CD1c-positive myeloid dendritic cell (primary cell): ENCODE results near the gene EGLN3.
"Not testable (repeated sequence)": the region's sequence is repeated elsewhere in the genome, so short reads cannot be mapped to it uniquely, and the experiment has no call there.

ENCODE experiments used
- DNase-seq: peaks from one replicate; pipeline ENCODE4 v3.0.0-alpha.2; 2016; ENCODE audit errors: extremely low spot score

EGLN3 gene

GRCh38 chr14:33934938-33935337 lies 15.9 kb downstream of the EGLN3 start:
- DNase-seq = no peak

- no peak for DNase-seq
These were observed 16.7 kb downstream of the EGLN3 start for GRCh38 chr14:33934043-33934750.

DNA sequence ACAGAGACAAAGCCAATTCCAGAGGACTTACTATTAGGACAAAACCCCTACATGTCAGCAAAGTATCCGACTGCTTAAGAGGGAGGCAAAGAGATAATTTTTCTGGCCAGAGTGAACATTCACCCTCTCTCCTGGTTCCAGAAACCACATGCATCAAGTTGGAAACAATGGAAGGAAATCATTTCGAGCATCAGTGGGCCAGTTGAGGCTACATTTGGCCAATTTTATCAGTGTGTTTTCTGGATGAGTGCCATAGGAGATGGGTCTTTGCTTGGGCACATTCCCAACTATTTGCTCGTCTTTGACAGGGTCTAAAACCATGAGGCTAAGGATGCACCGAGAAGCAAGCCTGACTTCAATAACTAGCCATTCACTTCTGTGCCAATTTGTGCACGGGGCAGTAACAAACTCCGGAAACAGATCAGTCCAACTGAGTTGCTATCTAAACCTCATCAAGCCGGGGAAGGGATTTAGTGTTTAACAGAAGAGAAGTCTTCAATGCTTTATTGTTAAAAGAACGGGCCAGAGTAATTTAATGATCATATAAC lies 17.4 kb downstream of the EGLN3 start:
- no peak for DNase-seq

DNA sequence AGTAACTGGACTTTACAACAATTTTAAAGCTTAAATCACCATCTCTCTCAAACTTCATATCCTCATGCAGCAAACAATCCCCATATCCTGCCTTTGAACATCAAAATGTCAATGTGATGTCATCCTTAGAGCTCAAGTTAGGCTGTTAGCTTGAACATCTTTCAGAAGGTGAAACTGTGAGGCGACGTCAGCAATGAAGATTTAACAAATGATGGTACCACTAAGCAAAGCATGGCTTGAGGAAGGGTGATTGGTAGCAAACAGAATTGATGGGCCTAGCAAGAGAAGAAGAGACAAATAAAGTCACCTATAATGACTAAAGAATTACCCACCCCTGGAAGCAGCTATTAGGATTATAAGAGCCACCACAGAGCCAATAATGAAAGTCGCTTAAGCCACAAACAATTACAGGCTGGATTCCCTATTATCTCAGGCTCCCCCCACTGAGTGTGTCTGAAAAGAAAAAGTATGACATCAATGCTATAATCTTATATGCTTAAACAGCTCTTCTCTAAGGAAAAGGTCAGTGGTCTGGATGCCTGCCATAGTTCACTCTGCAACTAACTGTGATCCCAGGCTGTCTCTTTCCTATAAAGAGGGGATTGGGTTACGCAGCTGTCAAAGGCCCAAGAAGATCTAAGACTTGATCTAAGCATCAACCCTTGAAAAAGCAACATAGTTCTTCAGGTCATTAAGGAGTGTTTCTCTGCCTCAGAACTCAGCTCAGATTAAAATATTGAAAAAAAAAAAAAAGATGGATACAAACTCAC lies 18.1 kb downstream of the EGLN3 start:
- no peak for DNase-seq

DNA sequence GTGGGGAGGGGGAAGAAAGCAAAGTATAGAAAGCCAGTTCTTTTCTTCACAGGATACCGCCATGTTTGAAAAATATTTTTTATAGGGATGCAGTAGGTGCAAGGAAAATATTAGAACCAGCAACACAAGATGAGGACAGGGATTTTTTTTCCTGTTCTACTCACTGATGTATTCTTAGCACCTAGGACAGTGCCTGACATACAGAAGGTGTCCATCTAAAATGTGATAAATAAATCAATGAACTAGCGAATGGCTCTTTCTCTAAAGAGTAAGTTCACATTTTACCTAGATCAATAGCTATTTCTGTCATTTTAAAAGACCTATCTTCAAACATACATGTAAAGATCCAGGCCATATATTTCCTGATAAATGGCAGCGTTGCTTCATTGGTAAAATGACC lies 18.8 kb downstream of the EGLN3 start:
- no peak for DNase-seq

GRCh38 chr14:33931461-33931860 lies 19.4 kb downstream of the EGLN3 start:
- no peak for DNase-seq

- DNase-seq = no peak
These were observed 20.4 kb downstream of the EGLN3 start for GRCh38 chr14:33930439-33930838.

GRCh38 chr14:33929799-33930408 lies 21.0 kb downstream of the EGLN3 start:
- no peak for DNase-seq

DNA sequence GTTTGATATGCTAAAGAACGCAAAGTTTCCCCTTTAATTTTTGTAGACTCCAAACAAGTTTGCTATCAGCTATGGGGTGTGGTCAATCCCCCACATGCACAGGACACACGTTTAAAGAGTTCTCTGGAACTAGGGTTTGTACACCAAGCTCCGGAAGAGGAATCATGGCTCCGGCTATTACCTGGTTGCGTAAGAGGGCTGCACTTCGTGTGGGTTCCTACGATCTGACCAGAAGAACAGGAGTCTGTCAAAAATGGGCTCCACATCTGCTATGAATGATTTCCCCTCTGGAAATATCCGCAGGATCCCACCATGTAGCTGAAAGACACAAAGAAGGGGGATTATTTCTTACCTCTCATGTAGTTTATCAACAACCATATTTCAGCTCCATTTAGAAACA lies 22.0 kb downstream of the EGLN3 start:
- no peak for DNase-seq

GRCh38 chr14:33927944-33928343 lies 22.9 kb downstream of the EGLN3 start:
- DNase-seq = no peak

DNA sequence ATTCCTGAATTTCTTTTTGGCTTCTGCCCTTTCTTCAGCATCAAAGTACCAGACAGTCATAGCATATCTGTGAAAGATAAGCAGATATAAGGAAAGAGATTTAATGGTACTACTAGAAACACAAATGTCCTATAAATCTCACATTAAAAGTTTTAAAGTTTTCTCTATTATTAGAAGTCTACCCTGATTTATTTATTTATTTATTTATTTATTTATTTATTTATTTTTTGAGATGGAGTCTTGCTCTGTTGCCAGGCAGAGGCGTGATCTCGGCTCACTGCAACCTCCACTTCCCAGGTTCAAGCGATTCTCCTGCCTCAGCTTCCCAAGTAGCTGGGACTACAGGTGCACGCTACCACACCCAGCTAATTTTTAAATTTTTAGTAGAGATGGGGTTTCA lies 23.9 kb downstream of the EGLN3 start:
- not testable (repeated sequence) for DNase-seq

DNA sequence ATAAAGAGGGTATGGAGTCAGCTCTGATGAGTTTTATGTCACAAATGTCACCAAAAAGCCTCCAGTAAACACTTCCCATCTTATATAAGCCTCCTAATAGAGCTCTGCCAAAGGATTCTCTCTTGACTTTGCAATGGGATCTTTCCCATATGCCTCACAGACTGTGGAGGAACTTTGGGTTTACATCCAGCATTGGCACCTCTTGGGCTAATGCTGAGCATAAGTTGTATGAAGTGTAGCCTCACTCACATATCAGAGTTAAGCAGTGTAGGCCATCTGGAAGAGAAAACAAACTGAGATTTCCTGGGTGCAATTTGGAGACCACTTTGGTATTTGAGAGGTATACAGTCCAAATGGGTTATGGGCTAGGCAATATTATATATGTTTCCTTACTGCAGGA lies 24.9 kb downstream of the EGLN3 start:
- DNase-seq = no peak

- no peak for DNase-seq
These were observed 25.6 kb downstream of the EGLN3 start for GRCh38 chr14:33925235-33925634.

DNA sequence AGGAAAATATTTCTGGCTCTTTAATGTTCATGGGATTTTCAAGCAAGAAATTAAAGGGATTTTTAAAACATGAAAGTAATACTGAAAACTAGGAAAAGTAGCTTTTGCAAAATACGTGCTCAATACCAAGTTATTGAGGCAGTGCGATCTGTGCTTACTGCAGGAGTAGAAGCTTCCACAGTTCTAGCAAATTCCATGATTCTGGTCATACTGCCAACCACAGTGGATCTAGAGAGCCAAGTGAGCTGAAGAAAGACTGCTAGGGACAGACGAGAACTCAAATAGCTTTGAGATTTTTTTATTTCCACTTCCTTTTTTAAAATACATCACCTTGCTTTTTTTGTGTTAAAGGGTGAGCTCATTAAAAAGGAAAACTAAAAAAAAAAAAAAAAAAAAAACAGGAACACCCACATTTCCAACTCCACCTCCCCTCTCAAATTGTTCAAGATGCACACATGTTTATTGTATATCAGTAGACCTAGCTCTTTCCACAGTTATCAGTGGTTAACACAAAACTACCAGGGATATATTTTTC lies 26.2 kb downstream of the EGLN3 start:
- no peak for DNase-seq

DNA sequence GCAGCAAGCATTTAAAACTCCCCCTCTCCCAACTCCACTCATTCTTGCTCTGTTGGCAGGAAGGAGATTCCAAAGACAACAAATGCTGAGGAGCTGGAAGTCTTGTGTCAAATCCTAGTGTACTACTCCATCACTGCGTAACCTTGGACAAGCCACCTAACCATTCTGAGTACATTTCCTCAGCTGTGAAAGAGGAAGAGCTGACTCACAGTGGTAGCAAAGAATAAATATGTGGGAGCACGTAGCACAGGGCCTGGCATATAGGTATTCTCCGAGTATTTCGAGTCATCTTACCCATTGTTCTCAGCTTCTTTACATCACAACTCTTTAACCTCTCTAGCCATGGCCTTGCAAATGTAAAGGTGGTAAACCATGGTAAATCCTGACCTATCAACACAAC lies 28.7 kb downstream of the EGLN3 start:
- DNase-seq = no peak

- no peak for DNase-seq
These were observed 32.6 kb downstream of the EGLN3 start for GRCh38 chr14:33918256-33918655.

DNA sequence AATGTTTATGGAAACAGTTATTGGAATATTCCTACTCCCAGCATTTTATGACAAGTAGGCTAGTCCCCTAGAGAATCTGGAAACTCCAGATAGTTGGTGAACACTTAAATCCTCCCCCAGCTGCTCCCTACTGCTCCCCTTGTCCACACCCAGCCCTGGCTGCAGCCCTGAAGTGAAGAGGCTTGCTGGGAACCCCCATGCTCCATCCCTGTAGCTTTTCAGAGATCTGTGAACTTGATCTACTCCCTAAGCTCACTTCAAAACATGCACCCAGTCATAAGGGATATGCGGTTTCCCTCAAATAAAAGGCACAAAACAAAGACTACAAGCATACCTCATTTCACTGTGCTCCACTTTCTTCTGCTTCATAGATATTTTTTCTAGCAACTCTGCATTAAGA lies 33.2 kb downstream of the EGLN3 start:
- DNase-seq = no peak

DNA sequence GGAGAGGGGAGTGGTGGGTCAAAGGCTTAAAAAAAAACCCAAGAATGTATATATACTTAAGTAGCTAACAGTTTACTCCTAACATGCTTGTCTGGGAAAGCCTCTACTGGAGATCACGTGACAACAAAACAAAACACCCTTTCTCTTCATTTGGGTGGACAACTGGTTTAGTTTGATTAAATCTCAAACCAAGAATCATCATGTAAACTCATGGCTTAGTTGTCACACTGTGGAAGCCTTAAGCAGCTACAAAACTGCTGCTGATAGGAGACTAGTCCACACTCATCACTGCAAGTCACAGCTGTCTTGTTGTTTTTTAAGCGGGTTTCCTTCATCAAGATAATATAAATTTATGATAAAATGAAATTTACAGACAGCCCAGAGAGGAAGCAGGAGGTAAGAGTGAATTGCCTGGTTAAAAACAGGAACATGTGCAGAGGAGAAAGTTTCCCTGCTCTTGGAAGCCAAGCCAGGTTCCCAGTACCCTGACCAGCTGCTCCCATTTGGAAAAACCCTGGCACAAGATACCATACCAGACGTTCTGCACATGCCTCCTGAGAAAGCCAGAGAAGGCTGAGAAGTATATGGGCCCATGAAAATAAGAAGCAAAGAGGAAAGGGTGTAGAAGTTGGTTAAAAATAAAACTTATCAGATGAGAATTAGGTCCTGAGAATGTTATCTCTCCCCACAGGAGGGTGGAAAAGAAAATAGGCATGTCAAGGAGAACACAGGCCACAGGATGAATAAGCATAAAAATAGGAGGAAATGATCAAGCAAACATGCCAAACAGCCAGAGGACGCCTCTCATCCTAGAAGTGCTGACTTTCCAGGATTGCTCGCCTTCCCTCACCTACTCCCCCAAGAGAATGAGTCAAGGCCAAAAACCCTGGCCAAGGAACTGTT lies 34.0 kb downstream of the EGLN3 start:
- DNase-seq = no peak

DNA sequence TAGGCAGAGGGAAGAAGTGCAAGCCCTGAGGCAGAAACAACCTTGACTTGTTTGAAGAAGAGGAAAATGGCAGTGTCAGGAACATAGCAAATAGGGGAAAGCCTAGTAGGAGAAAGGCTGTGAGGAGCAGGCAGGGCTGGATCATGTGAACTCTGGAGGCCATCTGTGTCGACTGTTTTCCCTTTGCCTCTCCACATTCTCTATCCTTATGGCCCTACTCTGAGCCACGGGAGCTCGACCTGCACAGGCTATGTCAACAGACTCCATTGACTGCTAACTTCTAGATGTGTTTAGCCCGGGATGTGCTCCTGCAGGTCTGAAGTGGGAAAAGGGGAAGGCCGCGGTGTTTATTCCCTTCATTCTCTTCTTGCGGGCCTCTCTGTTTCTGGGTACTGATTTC lies 35.2 kb downstream of the EGLN3 start:
- DNase-seq = no peak

DNA sequence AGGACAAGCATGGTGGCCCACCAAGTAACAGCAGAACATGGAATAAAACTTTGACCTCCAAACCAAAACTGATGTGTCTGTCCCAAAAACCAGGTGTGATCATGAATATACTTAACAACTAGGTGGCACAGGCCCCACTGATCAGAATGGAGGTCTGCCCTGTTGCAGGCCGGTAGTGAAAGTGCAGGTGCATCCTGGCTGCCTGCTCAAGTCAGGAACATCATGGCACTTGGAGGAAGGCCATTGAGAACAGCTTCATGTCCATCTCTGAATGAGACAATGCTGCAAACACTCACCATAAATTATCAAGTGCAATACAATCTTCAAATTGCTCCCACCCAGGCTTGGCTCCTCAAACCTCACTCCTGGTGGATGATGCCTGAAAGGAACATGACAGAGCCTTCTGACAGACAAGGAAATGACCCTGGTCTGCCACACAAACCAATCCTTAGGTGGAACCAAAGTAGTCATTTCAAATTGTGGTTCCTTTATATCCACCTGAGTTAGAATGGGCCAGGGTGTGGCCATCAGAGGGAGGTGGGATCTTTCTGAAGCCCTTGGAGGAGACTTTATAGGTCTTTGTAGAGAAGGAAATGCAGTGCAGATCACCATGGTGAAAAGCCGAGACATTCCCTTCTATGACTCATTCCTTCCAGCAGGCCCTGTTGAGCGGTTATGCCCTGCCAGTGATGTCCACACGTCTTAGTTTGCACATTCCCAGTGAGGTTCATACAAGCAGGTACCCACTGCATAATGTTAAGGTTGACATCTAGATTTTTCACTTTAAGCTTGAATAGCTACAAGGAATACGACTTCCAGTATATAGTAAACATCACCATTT lies 36.0 kb downstream of the EGLN3 start:
- no peak for DNase-seq

GRCh38 chr14:33911046-33911445 lies 39.8 kb downstream of the EGLN3 start:
- DNase-seq = no peak
